Osteoblast (primary cell): ENCODE results near the gene GALNT3. TPM values are rescaled to one million over a fixed set of nuclear protein-coding genes. Genes with fewer than 3 reads are reported as not detected.
A peak's percentile ranks its signal among the peaks of the same experiment; 100 is the strongest.

ENCODE experiments used
- DNase-seq: peaks from one replicate; pipeline ENCODE4 v3.0.0; 2011; ENCODE audit warnings: low spot score, mixed read lengths; ENCODE audit not compliant: insufficient read length; ENCODE audit errors: missing footprints
- H2AFZ ChIP-seq: 2 replicates; pipeline ENCODE4 v1.6.0; 2011; ENCODE audit warnings: mild to moderate bottlenecking, low read length
- H3K27ac ChIP-seq: 2 replicates; pipeline ENCODE4 v1.5.1; 2011; ENCODE audit warnings: mild to moderate bottlenecking, low read depth, low read length, moderate library complexity
- H3K27me3 ChIP-seq: 2 replicates; pipeline ENCODE4 v1.6.0; 2012; ENCODE audit warnings: mild to moderate bottlenecking, control low read depth, inconsistent platforms, low read length, moderate library complexity; ENCODE audit not compliant: insufficient read depth
- H3K36me3 ChIP-seq: 2 replicates; pipeline ENCODE4 v1.5.1; 2011; ENCODE audit warnings: mild to moderate bottlenecking, low read length, control low read depth, moderate library complexity; ENCODE audit not compliant: insufficient read depth
- H3K4me1 ChIP-seq: 2 replicates; pipeline ENCODE4 v1.5.1; 2011; ENCODE audit warnings: mild to moderate bottlenecking, low read length, control low read depth, moderate library complexity; ENCODE audit not compliant: insufficient read depth
- H3K4me2 ChIP-seq: 2 replicates; pipeline ENCODE4 v1.6.0; 2011; ENCODE audit warnings: mild to moderate bottlenecking, low read length; ENCODE audit not compliant: insufficient read depth
- H3K4me3 ChIP-seq: fragments of 200-600 bp; sonication (generic); 3 replicates; pipeline ENCODE4 v1.5.1; 2012; ENCODE audit warnings: mild to moderate bottlenecking, low read length, inconsistent platforms; ENCODE audit not compliant: insufficient read depth
- H3K79me2 ChIP-seq: 2 replicates; pipeline ENCODE4 v1.6.0; 2012; ENCODE audit warnings: mild to moderate bottlenecking, low read length, control low read depth, inconsistent platforms; ENCODE audit not compliant: insufficient read depth
- H3K9me3 ChIP-seq: 2 replicates; pipeline ENCODE4 v1.5.1; 2011; ENCODE audit warnings: low read depth, low read length, control low read depth
- H4K20me1 ChIP-seq: 2 replicates; pipeline ENCODE4 v1.6.0; 2012; ENCODE audit warnings: mild to moderate bottlenecking, low read length, control low read depth; ENCODE audit not compliant: insufficient read depth
- CTCF ChIP-seq: IDR thresholded peaks from 2 replicates; pipeline ENCODE4 v1.5.1; 2011; ENCODE audit warnings: mild to moderate bottlenecking, low read depth, low read length, moderate library complexity; ENCODE audit errors: extremely low read depth
- total RNA-seq: library from RNA; depleted of rRNA; stranded (reverse); fragments of >200 nt; gene quantifications from 2 replicates; pipeline ENCODE4 v1.2.3, GENCODE V29; 2012

Gene GALNT3
- total RNA-seq, 1 donor, result 11.2 TPM

- peak overlapping the region; percentile 62 for H3K27ac ChIP-seq
- H3K27me3 ChIP-seq, result no peaks in the 10 kb centered on the region
- H3K9me3 ChIP-seq, result no peaks in the 10 kb centered on the region
- no peak overlapping the region for H2AFZ ChIP-seq
- H3K4me1 ChIP-seq, result peaks cover 44% of the 10 kb centered on the region
- DNase-seq, result no peak
- H3K36me3 ChIP-seq, result no peaks in the 10 kb centered on the region
- no peaks in the 10 kb centered on the region for H4K20me1 ChIP-seq
- peak overlapping the region; percentile 30 for H3K4me3 ChIP-seq
- peak overlapping the region; percentile 93 for H3K4me2 ChIP-seq
- no peak for TF ChIP-seq CTCF
- peaks cover 46% of the 10 kb centered on the region for H3K79me2 ChIP-seq
Observed at GRCh38 chr2:165792104-165792454, 2.0 kb downstream of the GALNT3 start.

- H3K4me3 ChIP-seq, result peak overlapping the region; percentile 13
- H2AFZ ChIP-seq, result no peak overlapping the region
- H3K79me2 ChIP-seq, result peaks cover 47% of the 10 kb centered on the region
- H3K27me3 ChIP-seq, result no peaks in the 10 kb centered on the region
- no peaks in the 10 kb centered on the region for H3K9me3 ChIP-seq
- no peak for TF ChIP-seq CTCF
- H3K4me2 ChIP-seq, result peak overlapping the region; percentile 93
- H3K4me1 ChIP-seq, result peaks cover 49% of the 10 kb centered on the region
- peak overlapping the region; percentile 62 for H3K27ac ChIP-seq
- H3K36me3 ChIP-seq, result no peaks in the 10 kb centered on the region
- peak; percentile 69 for DNase-seq
- no peaks in the 10 kb centered on the region for H4K20me1 ChIP-seq
Observed at GRCh38 chr2:165791421-165792103, 2.5 kb downstream of the GALNT3 start.

- peak overlapping the region; percentile 15 for H3K4me3 ChIP-seq
- peak overlapping the region; percentile 93 for H3K4me2 ChIP-seq
- no peaks in the 10 kb centered on the region for H3K9me3 ChIP-seq
- no peaks in the 10 kb centered on the region for H3K36me3 ChIP-seq
- peaks cover 53% of the 10 kb centered on the region for H3K4me1 ChIP-seq
- peaks cover 58% of the 10 kb centered on the region for H3K79me2 ChIP-seq
- H3K27ac ChIP-seq, result peak overlapping the region; percentile 62
- H4K20me1 ChIP-seq, result no peaks in the 10 kb centered on the region
- no peak for DNase-seq
- H2AFZ ChIP-seq, result no peak overlapping the region
- TF ChIP-seq CTCF, result no peak
- H3K27me3 ChIP-seq, result no peaks in the 10 kb centered on the region
Observed at GRCh38 chr2:165790466-165790865, 3.6 kb downstream of the GALNT3 start.

- Histone ChIP-seq H2AFZ (no peak overlapping the region), H3K27me3 (no peaks in the 10 kb centered on the region), H3K4me3 (no peak overlapping the region), H4K20me1 (no peaks in the 10 kb centered on the region), H3K79me2 (peaks cover 79% of the 10 kb centered on the region), H3K4me2 (peak overlapping the region; percentile 43), H3K27ac (no peak overlapping the region), H3K9me3 (no peaks in the 10 kb centered on the region), H3K4me1 (peaks cover 50% of the 10 kb centered on the region), H3K36me3 (no peaks in the 10 kb centered on the region)
- TF ChIP-seq CTCF, result no peak
- no peak for DNase-seq
Observed at GRCh38 chr2:165787334-165787733, 6.7 kb downstream of the GALNT3 start.
